MCF 10A (cell line): ENCODE measurements around the gene PRMT3. TPM values are rescaled to one million over a fixed set of nuclear protein-coding genes. Genes with fewer than 3 reads are reported as not detected.

ENCODE experiments used
- BruUV-seq: library from RNA; stranded (reverse); fragments of 400-500 nt; replicated peaks from 2 replicates; lab custom pipeline; 2021; lab: Mats Ljungman, UMichigan
- CTCF ChIA-PET: fragments of 300-600 bp; sonication (Branson Sonifier 250); formaldehyde crosslinking; extraction: SDS; loops from one replicate; lab custom pipeline; 2021; ENCODE audit warnings: antibody characterized with exemption, inconsistent platforms; lab: Yijun Ruan, JAX
- POLR2A ChIA-PET: fragments of 300-600, 350-650 bp; sonication (Branson Sonifier 250); formaldehyde crosslinking; extraction: SDS; loops from one replicate; lab custom pipeline; 2020; ENCODE audit warnings: antibody characterized with exemption, inconsistent platforms; lab: Yijun Ruan, JAX
- DNase-seq: peaks from one replicate; pipeline ENCODE4 v3.0.0-alpha.2; 2018; ENCODE audit not compliant: unreplicated experiment
- H3K27ac Mint-ChIP-seq: one replicate; pipeline ENCODE4 v1.8.0; 2022; ENCODE audit warnings: mild to moderate bottlenecking, low read depth, mixed read lengths; ENCODE audit not compliant: unreplicated experiment
- H3K27me3 Mint-ChIP-seq: one replicate; pipeline ENCODE4 v1.8.0; 2022; ENCODE audit warnings: mixed read lengths; ENCODE audit not compliant: insufficient read depth, unreplicated experiment
- H3K36me3 Mint-ChIP-seq: one replicate; pipeline ENCODE4 v1.8.0; 2022; ENCODE audit warnings: mild to moderate bottlenecking, moderate library complexity, mixed read lengths; ENCODE audit not compliant: insufficient read depth, unreplicated experiment
- H3K4me1 Mint-ChIP-seq: one replicate; pipeline ENCODE4 v1.8.0; 2022; ENCODE audit warnings: mixed read lengths; ENCODE audit not compliant: insufficient read depth, unreplicated experiment
- H3K4me3 Mint-ChIP-seq: one replicate; pipeline ENCODE4 v1.8.0; 2022; ENCODE audit warnings: mild to moderate bottlenecking, moderate library complexity, mixed read lengths; ENCODE audit not compliant: unreplicated experiment
- H3K9me3 Mint-ChIP-seq: one replicate; pipeline ENCODE4 v1.8.0; 2022; ENCODE audit warnings: mixed read lengths; ENCODE audit not compliant: unreplicated experiment
- intact Hi-C: fragments of 100-400 bp; cut with micrococcal nuclease; formaldehyde crosslinking; loops from 2 replicates; pipeline ENCODE4 v1.14.1; 2022
- total RNA-seq: library from RNA; stranded (reverse); gene quantifications from 2 replicates; pipeline ENCODE4 v1.2.3, GENCODE V29; 2022
- TF ChIP-seq, protein P1 (sequence below): fragments of 200-600 bp; IDR thresholded peaks from one replicate; pipeline ENCODE4 v1.8.0; 2022; ENCODE audit warnings: antibody characterized with exemption, mild to moderate bottlenecking; ENCODE audit not compliant: unreplicated experiment

PRMT3 gene
- total RNA-seq, 1 experiment from 2014 or later, result 60.1 TPM

DNA sequence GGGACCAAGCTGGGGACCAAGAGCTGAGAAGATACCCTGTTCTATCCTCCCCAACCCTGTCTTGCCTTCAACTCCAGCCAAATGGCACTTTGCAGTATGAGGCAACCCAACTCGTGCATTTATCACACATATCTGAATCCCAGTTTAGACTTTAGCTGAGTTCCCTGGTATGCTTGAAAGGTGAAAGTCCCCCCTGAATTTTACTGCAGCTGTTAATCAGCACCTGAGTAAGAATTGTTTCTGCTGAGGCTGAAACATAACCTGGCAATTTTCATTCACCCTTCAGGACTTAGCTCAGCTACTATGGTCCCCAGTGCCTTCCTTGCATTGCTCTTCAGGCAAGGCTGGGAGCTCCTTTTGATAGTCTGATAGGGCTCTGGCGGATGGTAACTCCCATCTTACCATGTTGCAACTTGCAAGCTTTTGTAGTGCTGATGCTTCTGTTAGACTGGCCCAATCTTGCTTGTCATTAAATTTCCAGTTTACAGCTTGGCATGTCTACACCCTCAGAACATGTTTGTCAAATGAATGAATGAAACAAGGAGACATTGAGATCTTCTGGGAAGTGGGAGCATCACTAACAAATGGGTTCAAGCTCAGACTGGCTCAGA is 147.9 kb downstream of the PRMT3 start:
- no peak for DNase-seq
- intact Hi-C loops, result no loop called here
- TF ChIP-seq, protein P1, sequence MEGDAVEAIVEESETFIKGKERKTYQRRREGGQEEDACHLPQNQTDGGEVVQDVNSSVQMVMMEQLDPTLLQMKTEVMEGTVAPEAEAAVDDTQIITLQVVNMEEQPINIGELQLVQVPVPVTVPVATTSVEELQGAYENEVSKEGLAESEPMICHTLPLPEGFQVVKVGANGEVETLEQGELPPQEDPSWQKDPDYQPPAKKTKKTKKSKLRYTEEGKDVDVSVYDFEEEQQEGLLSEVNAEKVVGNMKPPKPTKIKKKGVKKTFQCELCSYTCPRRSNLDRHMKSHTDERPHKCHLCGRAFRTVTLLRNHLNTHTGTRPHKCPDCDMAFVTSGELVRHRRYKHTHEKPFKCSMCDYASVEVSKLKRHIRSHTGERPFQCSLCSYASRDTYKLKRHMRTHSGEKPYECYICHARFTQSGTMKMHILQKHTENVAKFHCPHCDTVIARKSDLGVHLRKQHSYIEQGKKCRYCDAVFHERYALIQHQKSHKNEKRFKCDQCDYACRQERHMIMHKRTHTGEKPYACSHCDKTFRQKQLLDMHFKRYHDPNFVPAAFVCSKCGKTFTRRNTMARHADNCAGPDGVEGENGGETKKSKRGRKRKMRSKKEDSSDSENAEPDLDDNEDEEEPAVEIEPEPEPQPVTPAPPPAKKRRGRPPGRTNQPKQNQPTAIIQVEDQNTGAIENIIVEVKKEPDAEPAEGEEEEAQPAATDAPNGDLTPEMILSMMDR, result no peak
- peaks cover 16% of the 10 kb centered on the region for H3K27me3 Mint-ChIP-seq
- BruUV-seq, result no TSS peak
- ChIA-PET POLR2A (no interaction called here), CTCF (no interaction called here)
- no peak overlapping the region for H3K4me3 Mint-ChIP-seq
- H3K36me3 Mint-ChIP-seq, result no peaks in the 10 kb centered on the region
- H3K9me3 Mint-ChIP-seq, result peaks cover 20% of the 10 kb centered on the region
- H3K27ac Mint-ChIP-seq, result no peak overlapping the region
- no peaks in the 10 kb centered on the region for H3K4me1 Mint-ChIP-seq

DNA sequence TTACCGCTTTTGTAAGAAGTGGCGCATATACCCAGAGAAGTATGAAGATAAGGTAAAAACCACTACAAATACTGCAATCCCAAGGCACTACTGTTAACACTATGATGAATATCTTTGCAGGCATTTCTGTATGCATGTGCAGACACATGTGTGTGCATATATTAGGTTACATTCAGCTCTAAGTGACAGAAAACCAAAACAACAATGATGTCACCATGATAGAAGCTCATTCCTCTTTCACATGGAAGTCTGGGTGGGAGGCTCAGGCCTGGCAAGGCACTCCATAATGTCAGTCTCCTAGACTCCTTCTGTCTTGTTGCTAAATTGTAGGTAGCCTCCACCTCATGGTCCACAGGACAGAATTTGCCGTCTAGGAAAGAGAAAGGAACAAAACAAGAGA is 148.8 kb downstream of the PRMT3 start:
- H3K9me3 Mint-ChIP-seq, result peaks cover 20% of the 10 kb centered on the region
- TF ChIP-seq, protein P1, result no peak
- intact Hi-C loops, result no loop called here
- no peak overlapping the region for H3K27ac Mint-ChIP-seq
- BruUV-seq, result no TSS peak
- H3K4me3 Mint-ChIP-seq, result no peak overlapping the region
- POLR2A ChIA-PET, result no interaction called here
- DNase-seq, result no peak
- H3K4me1 Mint-ChIP-seq, result no peaks in the 10 kb centered on the region
- H3K36me3 Mint-ChIP-seq, result no peaks in the 10 kb centered on the region
- H3K27me3 Mint-ChIP-seq, result peaks cover 17% of the 10 kb centered on the region
- CTCF ChIA-PET, result interaction anchor here (0.6 kb wide), 1 partner anchor 684 kb away, joined by 3 read pairs; no protein-coding TSS in a partner anchor

DNA sequence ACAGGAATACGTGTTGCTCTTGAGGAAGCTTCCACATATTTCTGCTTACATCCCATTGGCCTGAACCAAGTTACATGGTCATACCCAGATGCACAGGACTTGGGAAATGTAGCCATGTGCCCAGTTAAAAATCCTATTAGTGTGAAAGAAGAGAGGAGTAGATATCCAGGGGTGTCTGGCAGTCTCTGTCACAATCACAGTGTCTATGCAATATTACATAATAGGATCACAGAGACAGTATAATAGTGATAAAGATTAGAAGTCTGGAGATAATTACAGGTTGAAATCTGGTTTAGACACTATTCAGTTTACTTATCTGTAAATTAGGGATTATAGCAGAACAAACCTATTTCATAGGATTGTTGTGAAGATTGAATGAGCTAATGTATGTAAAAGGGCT is 149.3 kb downstream of the PRMT3 start:
- ChIA-PET POLR2A (no interaction called here), CTCF (interaction anchor here (1.1 kb wide), 1 partner anchor 73 kb away, joined by 3 read pairs; no protein-coding TSS in a partner anchor)
- BruUV-seq, result no TSS peak
- Mint-ChIP-seq H3K27ac (no peak overlapping the region), H3K4me3 (no peak overlapping the region), H3K36me3 (no peaks in the 10 kb centered on the region), H3K27me3 (peaks cover 17% of the 10 kb centered on the region), H3K9me3 (peaks cover 20% of the 10 kb centered on the region), H3K4me1 (no peaks in the 10 kb centered on the region)
- TF ChIP-seq, protein P1, result no peak
- DNase-seq, result no peak
- intact Hi-C loops, result no loop called here

DNA sequence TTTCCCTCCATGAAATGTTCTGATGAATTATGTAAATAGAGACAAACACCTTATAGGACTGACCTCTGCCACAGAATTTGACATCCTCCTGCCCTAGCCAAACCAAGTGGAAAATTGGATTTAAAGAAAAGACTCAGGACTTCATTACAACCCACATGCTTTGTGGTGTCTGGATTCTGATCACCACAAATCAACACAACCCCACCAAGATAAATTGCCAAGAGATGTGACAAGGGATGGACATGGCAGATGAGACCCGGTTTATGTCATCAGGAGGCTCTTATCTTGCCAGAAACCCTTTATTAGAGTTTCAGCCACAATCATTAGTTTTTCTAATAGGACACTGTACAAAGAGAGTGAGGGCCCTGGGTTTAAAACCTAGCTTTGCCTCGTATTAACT is 154.0 kb downstream of the PRMT3 start:
- ChIA-PET CTCF (interaction anchor here (0.7 to 0.9 kb wide), 2 partner anchors 10 to 144 kb away, joined by 3 read pairs; no protein-coding TSS in a partner anchor), POLR2A (interaction anchor here (1.0 kb wide), 1 partner anchor 41 kb away, joined by 4 read pairs; no protein-coding TSS in a partner anchor)
- H3K27ac Mint-ChIP-seq, result no peak overlapping the region
- peaks cover 20% of the 10 kb centered on the region for H3K9me3 Mint-ChIP-seq
- intact Hi-C loops, result no loop called here
- TF ChIP-seq, protein P1, result no peak
- H3K36me3 Mint-ChIP-seq, result no peaks in the 10 kb centered on the region
- peaks cover 17% of the 10 kb centered on the region for H3K27me3 Mint-ChIP-seq
- no TSS peak for BruUV-seq
- H3K4me3 Mint-ChIP-seq, result no peak overlapping the region
- H3K4me1 Mint-ChIP-seq, result no peaks in the 10 kb centered on the region
- DNase-seq, result no peak
